HCT116 (cell line): ENCODE results near the gene C12orf75. TPM values are rescaled to one million over a fixed set of nuclear protein-coding genes. Genes with fewer than 3 reads are reported as not detected.

Experiments used
- ATAC-seq: fragments of 200-7000 bp; cut with Tn5 transposase; 2 replicates; pipeline ENCODE4 v1.9.1; 2020; ENCODE audit warnings: mild to moderate bottlenecking, moderate library complexity
- BruUV-seq: library from RNA; stranded (reverse); fragments of 400-500 nt; replicated peaks from 2 replicates; lab custom pipeline; 2021; lab: Mats Ljungman, UMichigan
- CTCF ChIA-PET: fragments of 300-600 bp; sonication (Branson Sonifier 250); formaldehyde crosslinking; loops from one replicate; lab custom pipeline; 2021; ENCODE audit warnings: antibody characterized with exemption; lab: Charles Lee
- POLR2A ChIA-PET: fragments of 300-600, 350-600 bp; sonication (Branson Sonifier 250); formaldehyde crosslinking; loops from one replicate; lab custom pipeline; 2021; ENCODE audit warnings: antibody characterized with exemption; lab: Charles Lee
- RAD21 ChIA-PET, 2 experiments: fragments of 300-600 bp; sonication (Branson Sonifier 250); formaldehyde crosslinking; loops; one replicate each; lab custom pipeline; 2023; ENCODE audit warnings: low total read pairs in 2 of 2; ENCODE audit not compliant: uncharacterized antibody in 2 of 2, unreplicated experiment in 2 of 2, low non-redundant PET in 1 of 2; lab: Charles Lee
- DNase-seq: peaks from one replicate; pipeline ENCODE4 v3.0.0-alpha.2; 2010; ENCODE audit warnings: low read depth, low spot score
- H2AFZ ChIP-seq: fragments of 200-600 bp; shearing (Covaris generic), sonication (generic); 2 replicates; pipeline ENCODE4 v1.6.1; 2017; ENCODE audit warnings: low read depth, mixed run types, mixed read lengths, antibody characterized with exemption, low read length; ENCODE audit not compliant: poor library complexity, severe bottlenecking
- H3K27ac ChIP-seq: 2 replicates; pipeline ENCODE4 v1.5.1; 2012; ENCODE audit warnings: low read depth, low read length
- H3K27me3 ChIP-seq: fragments of 200-600 bp; sonication (generic); 2 replicates; pipeline ENCODE4 v1.6.1; 2016; ENCODE audit warnings: mixed run types, low read length, mixed read lengths; ENCODE audit not compliant: insufficient read depth
- H3K36me3 ChIP-seq, 2 experiments: fragments of 200-500 bp in 1 of 2; fragments of 200-600 bp in 1 of 2; sonication (Bioruptor generic) in 1 of 2; sonication (generic) in 1 of 2; 2 replicates each; pipeline versions ENCODE4 v1.5.1 to v1.6.1; 2014 to 2016; ENCODE audit warnings: low read length in 2 of 2, inconsistent platforms in 1 of 2, mixed read lengths in 1 of 2, mixed run types in 1 of 2; ENCODE audit not compliant: insufficient read depth in 2 of 2, control insufficient read depth in 1 of 2
- H3K4me1 ChIP-seq, 2 experiments: fragments of 200-600 bp in 1 of 2; sonication (generic) in 1 of 2; 2 replicates each; pipeline versions ENCODE4 v1.5.1 to v1.6.1; 2012 to 2017; ENCODE audit warnings: low read length in 2 of 2, inconsistent platforms in 1 of 2, mild to moderate bottlenecking in 1 of 2, mixed read lengths in 1 of 2, mixed run types in 1 of 2, moderate library complexity in 1 of 2; ENCODE audit not compliant: insufficient read depth in 2 of 2, control insufficient read depth in 1 of 2
- H3K4me2 ChIP-seq: fragments of 200-600 bp; sonication (generic); 2 replicates; pipeline ENCODE4 v1.6.1; 2017; ENCODE audit warnings: mixed run types, low read length, mixed read lengths
- H3K4me3 ChIP-seq, 2 experiments: fragments of 200-600 bp in 1 of 2; sonication (generic) in 1 of 2; replicated peaks in 1 of 2; 2 replicates each; pipeline ENCODE4 v1.5.1; 2011 to 2016; ENCODE audit warnings: low read length in 2 of 2, control low read depth in 1 of 2, low read depth in 1 of 2, mild to moderate bottlenecking in 1 of 2, mixed read lengths in 1 of 2, mixed run types in 1 of 2
- H3K79me2 ChIP-seq: fragments of 200-600 bp; sonication (generic); 2 replicates; pipeline ENCODE4 v1.6.1; 2017; ENCODE audit warnings: mild to moderate bottlenecking, mixed run types, low read length, moderate library complexity, mixed read lengths; ENCODE audit not compliant: insufficient read depth
- H3K9ac ChIP-seq: fragments of 200-600 bp; sonication (generic); 2 replicates; pipeline ENCODE4 v1.6.1; 2016; ENCODE audit warnings: low read length, mixed read lengths
- H3K9me2 ChIP-seq: fragments of 200-600 bp; sonication (generic), shearing (Covaris generic); 2 replicates; pipeline ENCODE4 v1.6.1; 2017; ENCODE audit warnings: mixed run types, mild to moderate bottlenecking, moderate library complexity; ENCODE audit not compliant: insufficient read depth
- H3K9me3 ChIP-seq, 2 experiments: fragments of 200-500 bp in 1 of 2; fragments of 200-600 bp in 1 of 2; sonication (Bioruptor generic) in 1 of 2; sonication (generic) in 1 of 2; 2 replicates each; pipeline ENCODE4 v1.6.1; 2014 to 2017; ENCODE audit warnings: low read length in 2 of 2, mixed read lengths in 2 of 2, inconsistent platforms in 1 of 2, low read depth in 1 of 2, mild to moderate bottlenecking in 1 of 2, mixed run types in 1 of 2, moderate library complexity in 1 of 2; ENCODE audit not compliant: control insufficient read depth in 1 of 2, insufficient read depth in 1 of 2
- H4K20me1 ChIP-seq: fragments of 200-600 bp; sonication (generic), shearing (Covaris generic); 2 replicates; pipeline ENCODE4 v1.6.1; 2017; ENCODE audit warnings: mixed run types, mild to moderate bottlenecking, moderate library complexity; ENCODE audit not compliant: insufficient read depth
- CBX3 ChIP-seq: IDR thresholded peaks from 2 replicates; pipeline ENCODE4 v1.6.1; 2012; ENCODE audit warnings: low read depth
- CTCF ChIP-seq, 3 experiments: fragments of 200-600 bp in 1 of 3; sonication (generic) in 1 of 3; IDR thresholded peaks in 2 of 3; conservative IDR thresholded peaks in 1 of 3; 2 replicates each; pipeline ENCODE4 v1.5.1; 2012 to 2017; ENCODE audit warnings: low read depth in 2 of 3, low read length in 2 of 3, antibody characterized with exemption in 1 of 3, borderline replicate concordance in 1 of 3, control low read depth in 1 of 3, mild to moderate bottlenecking in 1 of 3, mixed read lengths in 1 of 3, mixed run types in 1 of 3, moderate library complexity in 1 of 3; ENCODE audit not compliant: insufficient read depth in 1 of 3
- EGR1 ChIP-seq: IDR thresholded peaks from 2 replicates; pipeline ENCODE4 v1.6.1; 2012; ENCODE audit warnings: low read depth
- EZH2 ChIP-seq: fragments of 200-600 bp; sonication (generic); IDR thresholded peaks from 2 replicates; pipeline ENCODE4 v1.6.1; 2017; ENCODE audit warnings: antibody characterized with exemption, mixed run types
- EZH2phosphoT487 ChIP-seq: fragments of 200-600 bp; IDR thresholded peaks from 2 replicates; pipeline ENCODE4 v1.6.1; 2018; ENCODE audit warnings: antibody characterized with exemption, borderline replicate concordance
- FOSL1 ChIP-seq: IDR thresholded peaks from 2 replicates; pipeline ENCODE4 v1.6.1; 2012; ENCODE audit warnings: low read depth
- POLR2A ChIP-seq: IDR thresholded peaks from 2 replicates; pipeline ENCODE4 v1.7.0; 2011; ENCODE audit warnings: borderline replicate concordance; ENCODE audit not compliant: insufficient read depth, insufficient read length; ENCODE audit errors: extremely low read depth
- REST ChIP-seq: IDR thresholded peaks from 2 replicates; pipeline ENCODE4 v1.6.1; 2012; ENCODE audit warnings: low read depth
- ZFX ChIP-seq: fragments of 450-650 bp; IDR thresholded peaks from 2 replicates; pipeline ENCODE4 v1.6.1; 2017
- ZNF274 ChIP-seq: fragments of 200-500 bp; sonication (Bioruptor generic); IDR thresholded peaks from 2 replicates; pipeline ENCODE4 v1.6.1; 2014; ENCODE audit warnings: mild to moderate bottlenecking, low read depth, low read length, inconsistent platforms
- intact Hi-C: fragments of 100-400 bp; cut with micrococcal nuclease; formaldehyde crosslinking; loops from 2 replicates; pipeline ENCODE4 v1.10.0; 2022
- total RNA-seq: library from RNA; stranded (reverse); gene quantifications from one replicate; pipeline ENCODE4 v1.2.1, GENCODE V29; 2021; ENCODE audit not compliant: unreplicated experiment
- TF ChIP-seq, protein P1 (sequence below): IDR thresholded peaks from 2 replicates; pipeline ENCODE4 v1.6.1; 2011; ENCODE audit warnings: mild to moderate bottlenecking, low read length, moderate library complexity; ENCODE audit not compliant: insufficient replicate concordance; ENCODE audit errors: extremely low read depth
- TF ChIP-seq, protein P2 (sequence below): IDR thresholded peaks from 2 replicates; pipeline ENCODE4 v1.6.1; 2012

Gene C12orf75
- total RNA-seq, 1 experiment from 2014 or later: 81.0 TPM

- intact Hi-C loops: no loop called here
- H3K4me3 ChIP-seq: no peak overlapping the region
- CTCF ChIA-PET: interaction anchor here (1.0 to 2.4 kb wide), 2 partner anchors 732 to 806 kb away, joined by 3 to 6 read pairs; no protein-coding TSS in a partner anchor
- H2AFZ ChIP-seq: no peak overlapping the region
- peak overlapping the region; percentile 25; the same call in 1 of the 2 replicates for H3K4me2 ChIP-seq
- DNase-seq (no peak), ATAC-seq (peak; percentile 39)
- H3K79me2 ChIP-seq: no peaks in the 10 kb centered on the region
- H3K9me3 ChIP-seq: no peaks in the 10 kb centered on the region
- H3K36me3 ChIP-seq: no peaks in the 10 kb centered on the region
- RAD21 ChIA-PET: no interaction called here
- TF ChIP-seq, protein P1, sequence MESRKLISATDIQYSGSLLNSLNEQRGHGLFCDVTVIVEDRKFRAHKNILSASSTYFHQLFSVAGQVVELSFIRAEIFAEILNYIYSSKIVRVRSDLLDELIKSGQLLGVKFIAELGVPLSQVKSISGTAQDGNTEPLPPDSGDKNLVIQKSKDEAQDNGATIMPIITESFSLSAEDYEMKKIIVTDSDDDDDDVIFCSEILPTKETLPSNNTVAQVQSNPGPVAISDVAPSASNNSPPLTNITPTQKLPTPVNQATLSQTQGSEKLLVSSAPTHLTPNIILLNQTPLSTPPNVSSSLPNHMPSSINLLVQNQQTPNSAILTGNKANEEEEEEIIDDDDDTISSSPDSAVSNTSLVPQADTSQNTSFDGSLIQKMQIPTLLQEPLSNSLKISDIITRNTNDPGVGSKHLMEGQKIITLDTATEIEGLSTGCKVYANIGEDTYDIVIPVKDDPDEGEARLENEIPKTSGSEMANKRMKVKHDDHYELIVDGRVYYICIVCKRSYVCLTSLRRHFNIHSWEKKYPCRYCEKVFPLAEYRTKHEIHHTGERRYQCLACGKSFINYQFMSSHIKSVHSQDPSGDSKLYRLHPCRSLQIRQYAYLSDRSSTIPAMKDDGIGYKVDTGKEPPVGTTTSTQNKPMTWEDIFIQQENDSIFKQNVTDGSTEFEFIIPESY: no peak
- TF ChIP-seq EZH2phosphoT487: no peak
- TF ChIP-seq ZFX: no peak
- TF ChIP-seq CBX3: no peak
- TF ChIP-seq FOSL1: no peak
- no peak for TF ChIP-seq REST
- no peak for TF ChIP-seq CTCF (IDR thresholded peaks at IDR 0.05 in 2 of 3, conservative IDR thresholded peaks at IDR 0.05 in 1 of 3; ENCODE audit: borderline replicate concordance in 1 of 3, insufficient read depth in 1 of 3, low read depth in 2 of 3, low read length in 2 of 3)
- TF ChIP-seq ZNF274: no peak
- no peak for TF ChIP-seq EZH2
- TF ChIP-seq POLR2A: no peak
- TF ChIP-seq EGR1: no peak
- TF ChIP-seq, protein P2, sequence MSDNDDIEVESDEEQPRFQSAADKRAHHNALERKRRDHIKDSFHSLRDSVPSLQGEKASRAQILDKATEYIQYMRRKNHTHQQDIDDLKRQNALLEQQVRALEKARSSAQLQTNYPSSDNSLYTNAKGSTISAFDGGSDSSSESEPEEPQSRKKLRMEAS: no peak
- no peak overlapping the region for H3K9ac ChIP-seq
- no peaks in the 10 kb centered on the region for H4K20me1 ChIP-seq
- no peak overlapping the region for H3K27ac ChIP-seq
- BruUV-seq: no TSS peak
- H3K9me2 ChIP-seq: no peaks in the 10 kb centered on the region
- POLR2A ChIA-PET: no interaction called here
- H3K4me1 ChIP-seq: peaks cover 0 to 13% of the 10 kb centered on the region in 2 experiments; a peak in 1 of 4 replicates
- no peaks in the 10 kb centered on the region for H3K27me3 ChIP-seq
These were observed 87.2 kb downstream of the C12orf75 start for GRCh38 chr12:105417732-105418131.
